Measurements from ENCODE around the gene INPPL1.

- TF ChIP-seq POLR2AphosphoS5 (IDR thresholded peaks at IDR 0.05; ENCODE audit: borderline replicate concordance, low read depth, low read length) (no peak), EZH2 (IDR thresholded peaks at IDR 0.05) (no peak), FOXP2 (optimal IDR thresholded peaks at IDR 0.05; ENCODE audit: control extremely low read depth, extremely low read length, insufficient read depth) (no peak)
These were observed 914 bp downstream of the INPPL1 start for GRCh38 chr11:72225411-72225951.

All from SK-N-MC (cell line).